SK-N-SH (cell line): ENCODE data around the gene CCDC178. TPM values are rescaled to one million over a fixed set of nuclear protein-coding genes. Genes with fewer than 3 reads are reported as not detected.

ENCODE experiments used
- CTCF ChIA-PET: fragments of 300-600, 350-600 bp; formaldehyde crosslinking; extraction: SDS; loops from one replicate; lab custom pipeline; 2021; lab: Yijun Ruan, JAX
- POLR2A ChIA-PET: fragments of 350-600 bp; sonication (Branson Sonifier 250); formaldehyde crosslinking; extraction: SDS; loops from one replicate; lab custom pipeline; 2020; ENCODE audit warnings: antibody characterized with exemption, inconsistent platforms; lab: Yijun Ruan, JAX
- DNase-seq: peaks from one replicate; pipeline ENCODE4 v3.0.0; 2012
- H2AFZ ChIP-seq: fragments of 200-600 bp; sonication (generic); 2 replicates; pipeline ENCODE4 v1.8.1; 2016; ENCODE audit warnings: antibody characterized with exemption, mild to moderate bottlenecking, low read depth
- H3F3A ChIP-seq: fragments of 200-600 bp; sonication (generic); replicated peaks from 2 replicates; pipeline ENCODE3; 2016; ENCODE audit warnings: antibody characterized with exemption, mild to moderate bottlenecking; ENCODE audit not compliant: insufficient read depth
- H3K27ac ChIP-seq, 2 experiments: fragments of 200-500 bp in 1 of 2; fragments of 200-600 bp in 1 of 2; sonication (Bioruptor generic) in 1 of 2; sonication (generic), shearing (Covaris generic) in 1 of 2; 2 replicates each; pipeline versions ENCODE4 v1.5.1 to v1.6.1; 2014 to 2016; ENCODE audit warnings: low read depth in 2 of 2, inconsistent platforms in 1 of 2, low read length in 1 of 2, mild to moderate bottlenecking in 1 of 2, mixed read lengths in 1 of 2
- H3K27me3 ChIP-seq: fragments of 200-600 bp; sonication (generic), shearing (Covaris generic); 2 replicates; pipeline ENCODE4 v1.6.1; 2016; ENCODE audit warnings: mixed run types; ENCODE audit not compliant: insufficient read depth
- H3K36me3 ChIP-seq, 2 experiments: fragments of 200-500 bp in 1 of 2; fragments of 200-600 bp in 1 of 2; sonication (Bioruptor generic) in 1 of 2; sonication (generic) in 1 of 2; replicated peaks in 1 of 2; 2 replicates each; pipeline versions ENCODE3 to v1.5.1; 2014 to 2016; ENCODE audit warnings: low read length in 1 of 2, mild to moderate bottlenecking in 1 of 2; ENCODE audit not compliant: insufficient read depth in 2 of 2, control insufficient read depth in 1 of 2
- H3K4me1 ChIP-seq, 2 experiments: fragments of 200-500 bp in 1 of 2; fragments of 200-600 bp in 1 of 2; sonication (Bioruptor generic) in 1 of 2; sonication (generic), shearing (Covaris generic) in 1 of 2; 2 replicates each; pipeline versions ENCODE4 v1.5.1 to v1.6.1; 2014 to 2016; ENCODE audit warnings: low read depth in 1 of 2, low read length in 1 of 2, mixed run types in 1 of 2; ENCODE audit not compliant: insufficient read depth in 2 of 2, control insufficient read depth in 1 of 2
- H3K4me2 ChIP-seq: fragments of 200-600 bp; sonication (generic), shearing (Covaris generic); 2 replicates; pipeline ENCODE4 v1.6.1; 2017; ENCODE audit warnings: mixed run types
- H3K4me3 ChIP-seq, 2 experiments: fragments of 200-500 bp in 1 of 2; fragments of 200-600 bp in 1 of 2; sonication (Bioruptor generic) in 1 of 2; sonication (generic), shearing (Covaris generic) in 1 of 2; 2 replicates each; pipeline versions ENCODE4 v1.5.1 to v1.8.1; 2014 to 2016; ENCODE audit warnings: low read depth in 2 of 2, inconsistent platforms in 1 of 2, low read length in 1 of 2, mild to moderate bottlenecking in 1 of 2, mixed read lengths in 1 of 2, moderate library complexity in 1 of 2
- H3K79me2 ChIP-seq: fragments of 200-600 bp; sonication (generic); 2 replicates; pipeline ENCODE4 v1.8.1; 2017; ENCODE audit warnings: mild to moderate bottlenecking; ENCODE audit not compliant: insufficient read depth
- H3K9ac ChIP-seq: fragments of 200-600 bp; sonication (generic); 2 replicates; pipeline ENCODE4 v1.6.1; 2017; ENCODE audit warnings: mixed run types
- H3K9me2 ChIP-seq: fragments of 200-600 bp; sonication (generic); 2 replicates; pipeline ENCODE4 v1.6.1; 2017; ENCODE audit warnings: mixed run types
- H3K9me3 ChIP-seq: fragments of 200-600 bp; sonication (generic); 2 replicates; pipeline ENCODE4 v1.6.1; 2017; ENCODE audit warnings: mixed run types, mild to moderate bottlenecking, moderate library complexity
- H4K20me1 ChIP-seq: fragments of 200-600 bp; sonication (generic); 2 replicates; pipeline ENCODE4 v1.6.1; 2017; ENCODE audit warnings: mild to moderate bottlenecking, mixed run types; ENCODE audit not compliant: insufficient read depth
- EP300 ChIP-seq, 2 experiments: IDR thresholded peaks; 2 replicates each; pipeline versions ENCODE4 v1.4.0 to v1.6.1; 2012; ENCODE audit warnings: borderline replicate concordance in 1 of 2, low read depth in 1 of 2, low read length in 1 of 2
- GATA2 ChIP-seq: sonication (generic); formaldehyde crosslinking; IDR thresholded peaks from 2 replicates; pipeline ENCODE4 v1.5.0; 2020; ENCODE audit warnings: mild to moderate bottlenecking, missing genetic modification reagents
- MEF2A ChIP-seq: IDR thresholded peaks from 2 replicates; pipeline ENCODE4 v1.4.0; 2012; ENCODE audit warnings: low read depth, borderline replicate concordance
- MXI1 ChIP-seq: IDR thresholded peaks from 2 replicates; pipeline ENCODE4 v1.6.1; 2012; ENCODE audit warnings: mild to moderate bottlenecking, low read depth, low read length, improper control_type of control experiment
- NRF1 ChIP-seq: IDR thresholded peaks from 2 replicates; pipeline ENCODE4 v1.6.1; 2012; ENCODE audit warnings: low read depth, mild to moderate bottlenecking, low read length
- POLR2AphosphoS5 ChIP-seq: IDR thresholded peaks from 2 replicates; pipeline ENCODE4 v1.6.1; 2012; ENCODE audit warnings: low read depth, low read length
- RAD21 ChIP-seq: IDR thresholded peaks from 2 replicates; pipeline ENCODE4 v1.6.1; 2012; ENCODE audit warnings: mild to moderate bottlenecking, low read length
- TAF1 ChIP-seq: IDR thresholded peaks from 2 replicates; pipeline ENCODE4 v1.6.1; 2012; ENCODE audit warnings: low read depth, mild to moderate bottlenecking, low read length, moderate library complexity, borderline replicate concordance
- YY1 ChIP-seq: IDR thresholded peaks from 2 replicates; pipeline ENCODE4 v1.4.0; 2012; ENCODE audit warnings: low read depth, mild to moderate bottlenecking
- WGBS: methylation state at CpG from one replicate; pipeline ENCODE4 v1.1.6; 2017; ENCODE audit warnings: low lambda C conversion rate; 5-methylcytosine and 5-hydroxymethylcytosine counted together
- polyA plus RNA-seq, 3 experiments: library from polyadenylated mRNA; depleted of rRNA; stranded (reverse); fragments of >200 nt; gene quantifications; 2 replicates each; pipeline ENCODE4 v1.2.3, GENCODE V29; 2012
- TF ChIP-seq, protein P1 (sequence below): fragments of 200-600 bp; sonication (generic); IDR thresholded peaks from 2 replicates; pipeline ENCODE4 v1.6.1; 2017; ENCODE audit warnings: antibody characterized with exemption, mild to moderate bottlenecking, moderate library complexity
- TF ChIP-seq, protein P2 (sequence below): IDR thresholded peaks from 2 replicates; pipeline ENCODE4 v1.4.0; 2012; ENCODE audit warnings: low read depth, borderline replicate concordance
- TF ChIP-seq, protein P3 (sequence below): fragments of 150-350 bp; IDR thresholded peaks from 2 replicates; pipeline ENCODE4 v1.6.1; 2016; ENCODE audit warnings: mild to moderate bottlenecking, low read depth, low read length
- TF ChIP-seq, protein P4 (sequence below): IDR thresholded peaks from 2 replicates; pipeline ENCODE4 v1.4.0; 2012; ENCODE audit warnings: low read depth, borderline replicate concordance
- TF ChIP-seq, protein P5 (sequence below): IDR thresholded peaks from 2 replicates; pipeline ENCODE4; 2012

Gene CCDC178
- polyA plus RNA-seq, 1 of the 3 experiments (the other 2 are of a cell fraction): not detected

DNA sequence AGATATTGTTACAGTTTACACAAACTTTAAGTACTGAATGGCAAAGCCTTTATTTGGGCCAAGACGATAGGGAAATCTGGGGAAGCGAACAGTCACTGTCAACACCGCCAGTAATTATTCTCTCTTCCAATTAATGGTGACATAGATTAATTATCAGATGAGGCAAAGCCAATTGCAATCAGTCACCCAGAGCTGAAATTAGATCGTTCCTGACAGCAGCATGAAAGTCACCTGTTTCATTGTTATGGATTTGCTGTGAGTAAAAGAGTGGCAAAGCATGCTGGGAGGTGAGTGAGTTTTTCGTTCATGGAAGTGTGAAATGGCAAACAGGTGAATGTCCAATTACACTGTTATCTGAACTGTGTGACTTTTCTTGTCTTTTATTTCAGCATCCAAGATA, 502.9 kb downstream of the CCDC178 start:
- Histone ChIP-seq H3K79me2 (no peaks in the 10 kb centered on the region), H3K36me3 (no peaks in the 10 kb centered on the region)

DNA sequence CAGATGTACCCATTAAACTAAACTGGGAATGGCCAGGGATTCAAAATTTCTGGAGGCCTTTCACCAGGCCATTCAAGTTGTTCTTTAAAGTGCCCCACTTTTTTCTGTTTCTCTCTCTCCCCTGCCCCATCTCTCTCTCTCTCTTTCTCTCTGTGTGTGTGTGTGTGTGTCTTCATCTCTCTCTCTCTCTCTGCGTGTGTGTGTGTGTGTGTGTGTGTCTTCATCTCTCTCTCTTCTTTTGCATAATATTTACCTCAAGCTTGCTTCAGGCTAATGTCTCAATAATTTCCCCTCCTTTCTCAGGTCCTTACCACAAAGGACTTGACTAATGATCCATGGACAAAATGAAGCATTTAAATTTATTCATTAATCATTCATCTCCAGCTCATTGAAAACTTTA, 503.5 kb downstream of the CCDC178 start:
- no peak overlapping the region for H3K4me2 ChIP-seq
- no peaks in the 10 kb centered on the region; the same call in 1 of the 2 replicates for H3K27me3 ChIP-seq
- H3K9me2 ChIP-seq: no peaks in the 10 kb centered on the region
- POLR2A ChIA-PET: no interaction called here
- no peaks in the 10 kb centered on the region for H4K20me1 ChIP-seq
- H3K4me3 ChIP-seq: no peak overlapping the region
- 0% methylated on average over 1 of the region's 1 CpG for WGBS
- no peaks in the 10 kb centered on the region for H3K79me2 ChIP-seq
- no peaks in the 10 kb centered on the region for H3K9me3 ChIP-seq
- no peak overlapping the region for H2AFZ ChIP-seq
- TF ChIP-seq MXI1 (no peak), GATA2 (CRISPR knock-in tag) (no peak), RAD21 (no peak)
- TF ChIP-seq, protein P1, sequence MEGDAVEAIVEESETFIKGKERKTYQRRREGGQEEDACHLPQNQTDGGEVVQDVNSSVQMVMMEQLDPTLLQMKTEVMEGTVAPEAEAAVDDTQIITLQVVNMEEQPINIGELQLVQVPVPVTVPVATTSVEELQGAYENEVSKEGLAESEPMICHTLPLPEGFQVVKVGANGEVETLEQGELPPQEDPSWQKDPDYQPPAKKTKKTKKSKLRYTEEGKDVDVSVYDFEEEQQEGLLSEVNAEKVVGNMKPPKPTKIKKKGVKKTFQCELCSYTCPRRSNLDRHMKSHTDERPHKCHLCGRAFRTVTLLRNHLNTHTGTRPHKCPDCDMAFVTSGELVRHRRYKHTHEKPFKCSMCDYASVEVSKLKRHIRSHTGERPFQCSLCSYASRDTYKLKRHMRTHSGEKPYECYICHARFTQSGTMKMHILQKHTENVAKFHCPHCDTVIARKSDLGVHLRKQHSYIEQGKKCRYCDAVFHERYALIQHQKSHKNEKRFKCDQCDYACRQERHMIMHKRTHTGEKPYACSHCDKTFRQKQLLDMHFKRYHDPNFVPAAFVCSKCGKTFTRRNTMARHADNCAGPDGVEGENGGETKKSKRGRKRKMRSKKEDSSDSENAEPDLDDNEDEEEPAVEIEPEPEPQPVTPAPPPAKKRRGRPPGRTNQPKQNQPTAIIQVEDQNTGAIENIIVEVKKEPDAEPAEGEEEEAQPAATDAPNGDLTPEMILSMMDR: no peak
- TF ChIP-seq, protein P2, sequence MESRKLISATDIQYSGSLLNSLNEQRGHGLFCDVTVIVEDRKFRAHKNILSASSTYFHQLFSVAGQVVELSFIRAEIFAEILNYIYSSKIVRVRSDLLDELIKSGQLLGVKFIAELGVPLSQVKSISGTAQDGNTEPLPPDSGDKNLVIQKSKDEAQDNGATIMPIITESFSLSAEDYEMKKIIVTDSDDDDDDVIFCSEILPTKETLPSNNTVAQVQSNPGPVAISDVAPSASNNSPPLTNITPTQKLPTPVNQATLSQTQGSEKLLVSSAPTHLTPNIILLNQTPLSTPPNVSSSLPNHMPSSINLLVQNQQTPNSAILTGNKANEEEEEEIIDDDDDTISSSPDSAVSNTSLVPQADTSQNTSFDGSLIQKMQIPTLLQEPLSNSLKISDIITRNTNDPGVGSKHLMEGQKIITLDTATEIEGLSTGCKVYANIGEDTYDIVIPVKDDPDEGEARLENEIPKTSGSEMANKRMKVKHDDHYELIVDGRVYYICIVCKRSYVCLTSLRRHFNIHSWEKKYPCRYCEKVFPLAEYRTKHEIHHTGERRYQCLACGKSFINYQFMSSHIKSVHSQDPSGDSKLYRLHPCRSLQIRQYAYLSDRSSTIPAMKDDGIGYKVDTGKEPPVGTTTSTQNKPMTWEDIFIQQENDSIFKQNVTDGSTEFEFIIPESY: no peak
- TF ChIP-seq, protein P3, sequence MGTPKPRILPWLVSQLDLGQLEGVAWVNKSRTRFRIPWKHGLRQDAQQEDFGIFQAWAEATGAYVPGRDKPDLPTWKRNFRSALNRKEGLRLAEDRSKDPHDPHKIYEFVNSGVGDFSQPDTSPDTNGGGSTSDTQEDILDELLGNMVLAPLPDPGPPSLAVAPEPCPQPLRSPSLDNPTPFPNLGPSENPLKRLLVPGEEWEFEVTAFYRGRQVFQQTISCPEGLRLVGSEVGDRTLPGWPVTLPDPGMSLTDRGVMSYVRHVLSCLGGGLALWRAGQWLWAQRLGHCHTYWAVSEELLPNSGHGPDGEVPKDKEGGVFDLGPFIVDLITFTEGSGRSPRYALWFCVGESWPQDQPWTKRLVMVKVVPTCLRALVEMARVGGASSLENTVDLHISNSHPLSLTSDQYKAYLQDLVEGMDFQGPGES: no peak
- TF ChIP-seq, all 33 proteins: peak for 0
- Histone ChIP-seq H3K4me1 (no peaks in the 10 kb centered on the region), H3K27ac (no peak overlapping the region), H3K36me3 (no peaks in the 10 kb centered on the region), H3K9ac (no peak overlapping the region), H3F3A (no peaks in the 10 kb centered on the region)
- no peak for DNase-seq
- CTCF ChIA-PET: no interaction called here

More for the DNA sequence above, 502.9 kb downstream of the CCDC178 start:
- Histone ChIP-seq H3K4me2 (no peak overlapping the region), H3K4me3 (no peak overlapping the region), H3K4me1 (no peaks in the 10 kb centered on the region), H3F3A (no peaks in the 10 kb centered on the region), H3K27me3 (no peaks in the 10 kb centered on the region; the same call in 1 of the 2 replicates), H3K9me2 (no peaks in the 10 kb centered on the region), H3K9ac (no peak overlapping the region), H2AFZ (no peak overlapping the region), H3K27ac (no peak overlapping the region), H4K20me1 (no peaks in the 10 kb centered on the region), H3K9me3 (no peaks in the 10 kb centered on the region)
- whole genome bisulfite sequencing: 53% methylated on average over 5 of the region's 5 CpGs
- DNase-seq: no peak
- CTCF ChIA-PET: no interaction called here
- TF ChIP-seq MEF2A (no peak), GATA2 (CRISPR knock-in tag) (no peak), POLR2AphosphoS5 (no peak), EP300 (IDR thresholded peaks at IDR 0.05; ENCODE audit: borderline replicate concordance in 1 of 2, low read depth in 1 of 2, low read length in 1 of 2) (no peak), TAF1 (no peak), NRF1 (no peak), YY1 (no peak)
- TF ChIP-seq, protein P3: no peak
- TF ChIP-seq, protein P4, sequence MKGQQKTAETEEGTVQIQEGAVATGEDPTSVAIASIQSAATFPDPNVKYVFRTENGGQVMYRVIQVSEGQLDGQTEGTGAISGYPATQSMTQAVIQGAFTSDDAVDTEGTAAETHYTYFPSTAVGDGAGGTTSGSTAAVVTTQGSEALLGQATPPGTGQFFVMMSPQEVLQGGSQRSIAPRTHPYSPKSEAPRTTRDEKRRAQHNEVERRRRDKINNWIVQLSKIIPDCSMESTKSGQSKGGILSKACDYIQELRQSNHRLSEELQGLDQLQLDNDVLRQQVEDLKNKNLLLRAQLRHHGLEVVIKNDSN: no peak
- TF ChIP-seq, protein P5, sequence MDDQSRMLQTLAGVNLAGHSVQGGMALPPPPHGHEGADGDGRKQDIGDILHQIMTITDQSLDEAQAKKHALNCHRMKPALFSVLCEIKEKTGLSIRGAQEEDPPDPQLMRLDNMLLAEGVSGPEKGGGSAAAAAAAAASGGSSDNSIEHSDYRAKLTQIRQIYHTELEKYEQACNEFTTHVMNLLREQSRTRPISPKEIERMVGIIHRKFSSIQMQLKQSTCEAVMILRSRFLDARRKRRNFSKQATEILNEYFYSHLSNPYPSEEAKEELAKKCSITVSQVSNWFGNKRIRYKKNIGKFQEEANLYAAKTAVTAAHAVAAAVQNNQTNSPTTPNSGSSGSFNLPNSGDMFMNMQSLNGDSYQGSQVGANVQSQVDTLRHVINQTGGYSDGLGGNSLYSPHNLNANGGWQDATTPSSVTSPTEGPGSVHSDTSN: no peak
- POLR2A ChIA-PET: no interaction called here
